WTC11 (cell line): ENCODE data around the gene TF. TPM values are rescaled to one million over a fixed set of nuclear protein-coding genes. Genes with fewer than 3 reads are reported as not detected.

Experiments
- ATAC-seq: fragments of 200-7000 bp; cut with Tn5 transposase; 2 replicates; pipeline ENCODE4 v1.10.0; 2021; ENCODE audit warnings: mild to moderate bottlenecking, moderate library complexity
- CTCF ChIA-PET: fragments of 300-600 bp; sonication (Branson Sonifier 250); formaldehyde crosslinking; loops from one replicate; lab custom pipeline; 2021; ENCODE audit warnings: antibody characterized with exemption; lab: Charles Lee
- POLR2A ChIA-PET: fragments of 350-600 bp; sonication (Branson Sonifier 250); formaldehyde crosslinking; loops from one replicate; lab custom pipeline; 2021; ENCODE audit warnings: antibody characterized with exemption; lab: Charles Lee
- DNase-seq: peaks from one replicate; pipeline ENCODE4 v3.0.0; 2021; ENCODE audit warnings: low spot score
- H3K27ac Mint-ChIP-seq: 2 replicates; pipeline ENCODE4 v1.8.0; 2021; ENCODE audit warnings: mixed read lengths
- H3K27me3 Mint-ChIP-seq: 2 replicates; pipeline ENCODE4 v1.8.0; 2021; ENCODE audit warnings: low read depth, mild to moderate bottlenecking, moderate library complexity, mixed read lengths
- H3K36me3 Mint-ChIP-seq: 2 replicates; pipeline ENCODE4 v1.8.0; 2021; ENCODE audit warnings: mixed read lengths
- H3K4me1 Mint-ChIP-seq: 2 replicates; pipeline ENCODE4 v1.8.0; 2022; ENCODE audit warnings: mixed read lengths
- H3K4me3 Mint-ChIP-seq: 2 replicates; pipeline ENCODE4 v1.8.0; 2021; ENCODE audit warnings: mild to moderate bottlenecking, moderate library complexity, mixed read lengths
- H3K9me3 Mint-ChIP-seq: 2 replicates; pipeline ENCODE4 v1.8.0; 2021; ENCODE audit warnings: mixed read lengths
- CTCF ChIP-seq: fragments of 200-600 bp; IDR thresholded peaks from 2 replicates; pipeline ENCODE4 v1.8.0; 2022; ENCODE audit warnings: antibody characterized with exemption
- FOXK1 ChIP-seq: sonication (generic); formaldehyde crosslinking; IDR thresholded peaks from 2 replicates; pipeline ENCODE4 v1.8.0; 2022; ENCODE audit warnings: mild to moderate bottlenecking, moderate library complexity, missing genetic modification reagents
- FOXP1 ChIP-seq: sonication (generic); formaldehyde crosslinking; IDR thresholded peaks from 2 replicates; pipeline ENCODE4 v1.8.0; 2022; ENCODE audit warnings: missing genetic modification reagents, mild to moderate bottlenecking, moderate library complexity, borderline replicate concordance
- GABPB1 ChIP-seq: sonication (generic); formaldehyde crosslinking; IDR thresholded peaks from 2 replicates; pipeline ENCODE4 v1.8.1; 2023; ENCODE audit warnings: mild to moderate bottlenecking, missing genetic modification reagents
- HMGXB4 ChIP-seq: sonication (generic); formaldehyde crosslinking; IDR thresholded peaks from 2 replicates; pipeline ENCODE4 v1.8.1; 2023; ENCODE audit warnings: mild to moderate bottlenecking, moderate library complexity, missing genetic modification reagents
- JAZF1 ChIP-seq: fragments of 250-450 bp; sonication (Bioruptor Pico); IDR thresholded peaks from 2 replicates; pipeline ENCODE4 v1.9.0; 2021; ENCODE audit warnings: moderate library complexity, mild to moderate bottlenecking, inconsistent platforms
- MYBL2 ChIP-seq: sonication (generic); formaldehyde crosslinking; IDR thresholded peaks from 2 replicates; pipeline ENCODE4 v1.8.1; 2023; ENCODE audit warnings: mild to moderate bottlenecking, moderate library complexity, missing genetic modification reagents
- NR3C1 ChIP-seq: sonication (generic); formaldehyde crosslinking; conservative IDR thresholded peaks from 2 replicates; pipeline ENCODE4 v1.8.1; 2023; ENCODE audit warnings: low read depth, mild to moderate bottlenecking, missing genetic modification reagents
- PRRX2 ChIP-seq: fragments of 250-450 bp; sonication (Bioruptor Pico); IDR thresholded peaks from 2 replicates; pipeline ENCODE4 v1.8.0; 2021; ENCODE audit warnings: mild to moderate bottlenecking
- RELA ChIP-seq: sonication (generic); formaldehyde crosslinking; IDR thresholded peaks from 2 replicates; pipeline ENCODE4 v1.8.1; 2022; ENCODE audit warnings: missing genetic modification reagents, mild to moderate bottlenecking, borderline replicate concordance
- SMAD3 ChIP-seq: sonication (generic); formaldehyde crosslinking; IDR thresholded peaks from 2 replicates; pipeline ENCODE4 v1.8.0; 2022; ENCODE audit warnings: missing genetic modification reagents, mild to moderate bottlenecking, borderline replicate concordance
- SP1 ChIP-seq: sonication (generic); formaldehyde crosslinking; conservative IDR thresholded peaks from 2 replicates; pipeline ENCODE4 v1.8.1; 2022; ENCODE audit warnings: missing genetic modification reagents
- TCF7 ChIP-seq: sonication (generic); formaldehyde crosslinking; IDR thresholded peaks from 2 replicates; pipeline ENCODE4 v1.8.0; 2022; ENCODE audit warnings: mild to moderate bottlenecking, low read depth, missing genetic modification reagents, moderate library complexity
- TEAD1 ChIP-seq: sonication (generic); formaldehyde crosslinking; IDR thresholded peaks from 2 replicates; pipeline ENCODE4 v1.8.0; 2022; ENCODE audit warnings: mild to moderate bottlenecking, missing genetic modification reagents
- TP53 ChIP-seq: sonication (generic); formaldehyde crosslinking; IDR thresholded peaks from 2 replicates; pipeline ENCODE4 v1.8.1; 2023; ENCODE audit warnings: mild to moderate bottlenecking, missing genetic modification reagents
- ZNF263 ChIP-seq: sonication (generic); formaldehyde crosslinking; IDR thresholded peaks from 2 replicates; pipeline ENCODE4 v1.8.1; 2022; ENCODE audit warnings: low read depth, mild to moderate bottlenecking, moderate library complexity, missing genetic modification reagents
- ZNF317 ChIP-seq: sonication (generic); formaldehyde crosslinking; IDR thresholded peaks from 2 replicates; pipeline ENCODE4 v1.8.1; 2023; ENCODE audit warnings: low read depth, mild to moderate bottlenecking, moderate library complexity, missing genetic modification reagents, borderline replicate concordance
- ZNF396 ChIP-seq: fragments of 250-450 bp; sonication (Bioruptor Pico); IDR thresholded peaks from 2 replicates; pipeline ENCODE4 v1.8.0; 2021; ENCODE audit warnings: mild to moderate bottlenecking, moderate library complexity, borderline replicate concordance
- ZNF671 ChIP-seq: fragments of 250-450 bp; sonication (Bioruptor Pico); IDR thresholded peaks from 2 replicates; pipeline ENCODE4 v1.8.0; 2021; ENCODE audit warnings: mild to moderate bottlenecking
- total RNA-seq: library from RNA; stranded (reverse); gene quantifications from 3 replicates; pipeline ENCODE4 v1.2.3, GENCODE V29; 2021
- TF ChIP-seq, protein P1 (sequence below): sonication (generic); formaldehyde crosslinking; IDR thresholded peaks from 2 replicates; pipeline ENCODE4 v1.8.1; 2022; ENCODE audit warnings: low read depth, missing genetic modification reagents, borderline replicate concordance
- TF ChIP-seq, protein P2 (sequence below): sonication (generic); formaldehyde crosslinking; IDR thresholded peaks from 2 replicates; pipeline ENCODE4 v1.8.1; 2022; ENCODE audit warnings: low read depth, mild to moderate bottlenecking, moderate library complexity, missing genetic modification reagents, borderline replicate concordance
- TF ChIP-seq, protein P3 (sequence below): sonication (generic); formaldehyde crosslinking; conservative IDR thresholded peaks from 2 replicates; pipeline ENCODE4 v1.8.1; 2022; ENCODE audit warnings: mild to moderate bottlenecking, missing genetic modification reagents

TF gene
- total RNA-seq, 1 experiment from 2014 or later = 9.3 TPM

DNA sequence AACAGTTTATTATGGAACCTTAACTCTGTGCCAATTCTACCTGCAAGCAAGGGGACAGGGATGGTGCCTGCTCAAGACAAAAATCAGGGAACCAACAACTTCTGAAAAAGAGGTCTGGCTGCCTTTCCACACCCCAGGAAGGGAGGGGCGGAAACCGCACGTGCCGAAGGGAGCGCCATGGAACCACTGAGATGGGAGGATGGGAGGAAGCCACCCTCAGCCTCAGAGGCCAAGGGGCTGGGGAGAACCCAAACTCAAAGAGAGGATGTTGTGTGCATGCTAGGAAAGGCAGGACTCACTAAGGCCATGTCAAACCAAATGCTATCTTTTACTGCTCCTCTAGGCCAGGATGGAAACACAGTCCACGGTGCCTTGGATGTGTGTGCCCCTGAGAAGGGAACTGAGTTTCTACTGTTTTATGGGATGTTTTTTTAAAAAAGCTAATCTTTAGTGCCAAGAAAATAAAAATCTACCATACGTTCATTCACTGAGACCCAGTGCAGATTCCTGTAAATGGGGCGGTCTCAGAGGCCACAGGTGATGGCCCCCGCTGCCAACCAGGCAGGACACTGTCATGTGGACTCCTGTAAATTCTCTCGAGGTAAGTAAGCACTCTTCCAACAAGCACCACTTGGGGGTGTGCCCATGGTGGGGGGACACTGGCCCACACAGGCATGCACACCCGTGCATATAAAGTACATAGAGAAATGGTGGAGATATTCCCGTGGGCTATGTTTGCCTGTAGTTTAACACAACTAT lies 80.0 kb downstream of the TF start:
- H3K36me3 Mint-ChIP-seq = peaks cover 34% of the 10 kb centered on the region
- ATAC-seq (no peak), DNase-seq (no peak)
- ChIA-PET CTCF (no interaction called here), POLR2A (no interaction called here)
- TF ChIP-seq FOXP1 (CRISPR knock-in tag) (no peak), NR3C1 (CRISPR knock-in tag) (no peak), ZNF396 (CRISPR knock-in tag) (no peak), SMAD3 (CRISPR knock-in tag) (no peak), TCF7 (CRISPR knock-in tag) (no peak), CTCF (no peak)
- H3K4me3 Mint-ChIP-seq = no peak overlapping the region
- no peaks in the 10 kb centered on the region for H3K9me3 Mint-ChIP-seq
- no peak overlapping the region for H3K27ac Mint-ChIP-seq
- peaks cover 13% of the 10 kb centered on the region for H3K4me1 Mint-ChIP-seq
- no peaks in the 10 kb centered on the region for H3K27me3 Mint-ChIP-seq

- no peak overlapping the region for H3K27ac Mint-ChIP-seq
- TF ChIP-seq FOXK1 = no peak
- no peak for TF ChIP-seq ZNF671
- TF ChIP-seq, protein P1, sequence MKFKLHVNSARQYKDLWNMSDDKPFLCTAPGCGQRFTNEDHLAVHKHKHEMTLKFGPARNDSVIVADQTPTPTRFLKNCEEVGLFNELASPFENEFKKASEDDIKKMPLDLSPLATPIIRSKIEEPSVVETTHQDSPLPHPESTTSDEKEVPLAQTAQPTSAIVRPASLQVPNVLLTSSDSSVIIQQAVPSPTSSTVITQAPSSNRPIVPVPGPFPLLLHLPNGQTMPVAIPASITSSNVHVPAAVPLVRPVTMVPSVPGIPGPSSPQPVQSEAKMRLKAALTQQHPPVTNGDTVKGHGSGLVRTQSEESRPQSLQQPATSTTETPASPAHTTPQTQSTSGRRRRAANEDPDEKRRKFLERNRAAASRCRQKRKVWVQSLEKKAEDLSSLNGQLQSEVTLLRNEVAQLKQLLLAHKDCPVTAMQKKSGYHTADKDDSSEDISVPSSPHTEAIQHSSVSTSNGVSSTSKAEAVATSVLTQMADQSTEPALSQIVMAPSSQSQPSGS = no peak
- TF ChIP-seq TEAD1 = no peak
- no peak for TF ChIP-seq HMGXB4
- TF ChIP-seq, protein P2, sequence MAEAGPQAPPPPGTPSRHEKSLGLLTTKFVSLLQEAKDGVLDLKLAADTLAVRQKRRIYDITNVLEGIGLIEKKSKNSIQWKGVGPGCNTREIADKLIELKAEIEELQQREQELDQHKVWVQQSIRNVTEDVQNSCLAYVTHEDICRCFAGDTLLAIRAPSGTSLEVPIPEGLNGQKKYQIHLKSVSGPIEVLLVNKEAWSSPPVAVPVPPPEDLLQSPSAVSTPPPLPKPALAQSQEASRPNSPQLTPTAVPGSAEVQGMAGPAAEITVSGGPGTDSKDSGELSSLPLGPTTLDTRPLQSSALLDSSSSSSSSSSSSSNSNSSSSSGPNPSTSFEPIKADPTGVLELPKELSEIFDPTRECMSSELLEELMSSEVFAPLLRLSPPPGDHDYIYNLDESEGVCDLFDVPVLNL (CRISPR knock-in tag) = no peak
- no peak for TF ChIP-seq ZNF263
- no peak for TF ChIP-seq TP53 (CRISPR knock-in tag)
- CTCF ChIA-PET = interaction anchor here (0.6 kb wide), 1 partner anchor 264 kb away, joined by 5 read pairs; no protein-coding TSS in a partner anchor
- no peak for DNase-seq
- POLR2A ChIA-PET = no interaction called here
- peaks cover 28% of the 10 kb centered on the region; the same call in 1 of the 2 replicates for H3K36me3 Mint-ChIP-seq
- no peak for ATAC-seq
- no peak overlapping the region for H3K4me3 Mint-ChIP-seq
- H3K4me1 Mint-ChIP-seq = peaks cover 6% of the 10 kb centered on the region
- no peaks in the 10 kb centered on the region for H3K27me3 Mint-ChIP-seq
- H3K9me3 Mint-ChIP-seq = no peaks in the 10 kb centered on the region
Observed at GRCh38 chr3:133827136-133827535, 80.9 kb downstream of the TF start.

- DNase-seq = no peak
- H3K27me3 Mint-ChIP-seq = no peaks in the 10 kb centered on the region
- ChIA-PET POLR2A (no interaction called here), CTCF (interaction anchor here (0.6 kb wide), 1 partner anchor 264 kb away, joined by 5 read pairs; no protein-coding TSS in a partner anchor)
- H3K27ac Mint-ChIP-seq = no peak overlapping the region
- TF ChIP-seq RELA (CRISPR knock-in tag) (no peak), JAZF1 (CRISPR knock-in tag) (no peak), MYBL2 (CRISPR knock-in tag) (no peak), ZNF317 (CRISPR knock-in tag) (no peak), NR3C1 (CRISPR knock-in tag) (no peak), SP1 (no peak), PRRX2 (CRISPR knock-in tag) (no peak), CTCF (no peak), GABPB1 (CRISPR knock-in tag) (no peak)
- TF ChIP-seq, protein P3, sequence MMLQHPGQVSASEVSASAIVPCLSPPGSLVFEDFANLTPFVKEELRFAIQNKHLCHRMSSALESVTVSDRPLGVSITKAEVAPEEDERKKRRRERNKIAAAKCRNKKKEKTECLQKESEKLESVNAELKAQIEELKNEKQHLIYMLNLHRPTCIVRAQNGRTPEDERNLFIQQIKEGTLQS (CRISPR knock-in tag) = no peak
- H3K36me3 Mint-ChIP-seq = peaks cover 25% of the 10 kb centered on the region; the same call in 1 of the 2 replicates
- ATAC-seq = no peak
- H3K4me1 Mint-ChIP-seq = peaks cover 3% of the 10 kb centered on the region
- H3K9me3 Mint-ChIP-seq = no peaks in the 10 kb centered on the region
- no peak overlapping the region for H3K4me3 Mint-ChIP-seq
Observed at GRCh38 chr3:133827684-133828083, 81.5 kb downstream of the TF start.
